Measurements from ENCODE around the gene CARD19.

The CARD19 gene, protein sequence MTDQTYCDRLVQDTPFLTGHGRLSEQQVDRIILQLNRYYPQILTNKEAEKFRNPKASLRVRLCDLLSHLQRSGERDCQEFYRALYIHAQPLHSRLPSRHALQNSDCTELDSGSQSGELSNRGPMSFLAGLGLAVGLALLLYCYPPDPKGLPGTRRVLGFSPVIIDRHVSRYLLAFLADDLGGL

GRCh38 chr9:93096131-93096802 is at the start of gene CARD19:
TSS of gene CARD19 (plus strand) at chr9:93096217. CDS start at chr9:93096346, 129 bp downstream.
- in situ Hi-C loops (cut with MboI; ENCODE audit: low sequenced_read_pairs): no loop called here
- Histone ChIP-seq H3K27me3 (ENCODE audit: low read depth) (no peaks in the 10 kb centered on the region), H3K36me3 (replicated peaks) (no peaks in the 10 kb centered on the region; the same call in 1 of the 2 replicates), H3K9me3 (no peaks in the 10 kb centered on the region), H3K4me1 (peaks cover 11% of the 10 kb centered on the region), H3K4me3 (peak within 1 kb of the TSS; percentile 65)
- peak in 1 of 2 experiments; percentile 57 for DNase-seq (ENCODE audit: low spot score in 2 of 2)

DNA sequence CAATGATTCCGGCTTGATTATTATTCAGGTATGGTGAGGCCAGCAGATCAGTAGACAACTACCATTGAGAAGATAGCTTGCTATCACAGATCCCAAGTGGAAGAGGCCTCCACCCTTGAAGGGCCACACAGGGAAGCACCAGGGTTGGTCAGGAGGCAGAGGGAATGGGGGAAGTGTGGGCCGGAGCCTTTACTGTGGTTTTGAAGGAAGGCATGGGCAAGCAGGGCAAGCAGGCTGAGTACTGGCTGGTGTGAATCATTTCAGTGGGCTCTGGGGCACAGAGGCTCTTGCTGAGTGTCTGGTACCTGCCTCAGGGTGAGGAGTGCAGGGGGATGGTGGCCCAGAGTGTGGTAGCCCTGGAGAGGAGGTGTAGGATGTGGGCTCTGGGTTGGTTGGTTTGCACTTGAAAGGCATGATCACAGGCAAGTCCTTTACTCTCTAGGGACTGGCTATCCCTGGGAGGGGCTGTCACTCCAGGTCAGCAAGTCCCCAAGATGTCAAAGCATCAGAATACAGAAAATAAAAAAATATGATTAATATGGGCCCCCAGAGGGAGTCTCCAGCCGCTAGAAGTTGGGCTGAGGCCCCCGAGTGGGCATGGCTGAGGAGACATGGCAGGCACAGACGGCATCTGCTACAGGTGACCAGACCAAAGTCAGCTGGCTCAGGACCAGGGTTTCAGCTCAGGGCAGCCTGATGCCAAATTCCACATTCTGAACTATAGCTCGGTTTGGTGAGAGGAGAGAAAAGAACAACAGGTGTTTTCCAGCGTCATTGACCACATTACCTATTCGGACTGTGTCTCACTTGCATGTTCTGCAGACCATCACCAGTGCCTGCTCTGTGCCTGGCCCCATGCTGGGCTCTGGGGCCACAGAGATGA is 47.2 kb upstream of the CARD19 start:
- Histone ChIP-seq H3K27me3 (ENCODE audit: low read depth) (no peaks in the 10 kb centered on the region), H3K9me3 (no peaks in the 10 kb centered on the region), H3K4me3 (no peak overlapping the region), H3K4me1 (no peaks in the 10 kb centered on the region), H3K36me3 (replicated peaks) (no peaks in the 10 kb centered on the region)
- no peak for DNase-seq (ENCODE audit: low spot score in 2 of 2)
- in situ Hi-C loops (cut with MboI; ENCODE audit: low sequenced_read_pairs): no loop called here

DNA sequence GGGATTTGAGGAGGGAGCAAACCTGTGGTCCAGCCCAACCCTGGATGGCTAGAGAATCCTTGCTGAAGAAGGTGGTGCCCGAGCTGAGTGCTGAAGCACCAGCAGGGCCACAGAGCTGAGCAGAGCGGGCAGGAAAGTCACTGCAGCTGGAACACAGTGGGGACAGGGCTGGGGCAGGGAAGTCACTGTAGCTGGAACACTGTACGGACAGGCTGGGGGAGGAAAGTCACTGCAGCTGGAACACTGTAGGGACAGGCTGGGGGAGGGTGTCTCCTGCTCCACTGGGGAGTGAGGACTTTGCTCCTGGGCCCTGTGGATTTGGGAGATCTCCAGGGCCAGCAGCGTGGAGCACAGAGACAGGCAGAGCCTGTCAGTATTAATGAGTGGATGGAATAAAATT is 46.5 kb upstream of the CARD19 start:
- in situ Hi-C loops (cut with MboI; ENCODE audit: low sequenced_read_pairs): no loop called here
- DNase-seq (ENCODE audit: low spot score in 2 of 2): no peak
- Histone ChIP-seq H3K27me3 (ENCODE audit: low read depth) (no peaks in the 10 kb centered on the region), H3K4me3 (no peak overlapping the region), H3K9me3 (no peaks in the 10 kb centered on the region), H3K36me3 (replicated peaks) (no peaks in the 10 kb centered on the region), H3K4me1 (no peaks in the 10 kb centered on the region)

- Histone ChIP-seq H3K27me3 (ENCODE audit: low read depth) (no peaks in the 10 kb centered on the region), H3K4me3 (no peak overlapping the region), H3K36me3 (replicated peaks) (no peaks in the 10 kb centered on the region), H3K4me1 (no peaks in the 10 kb centered on the region), H3K9me3 (no peaks in the 10 kb centered on the region)
- DNase-seq (ENCODE audit: low spot score in 2 of 2): no peak
- in situ Hi-C loops (cut with MboI; ENCODE audit: low sequenced_read_pairs): no loop called here
Measured at GRCh38 chr9:93050231-93050630, 45.8 kb upstream of the CARD19 start.

DNA sequence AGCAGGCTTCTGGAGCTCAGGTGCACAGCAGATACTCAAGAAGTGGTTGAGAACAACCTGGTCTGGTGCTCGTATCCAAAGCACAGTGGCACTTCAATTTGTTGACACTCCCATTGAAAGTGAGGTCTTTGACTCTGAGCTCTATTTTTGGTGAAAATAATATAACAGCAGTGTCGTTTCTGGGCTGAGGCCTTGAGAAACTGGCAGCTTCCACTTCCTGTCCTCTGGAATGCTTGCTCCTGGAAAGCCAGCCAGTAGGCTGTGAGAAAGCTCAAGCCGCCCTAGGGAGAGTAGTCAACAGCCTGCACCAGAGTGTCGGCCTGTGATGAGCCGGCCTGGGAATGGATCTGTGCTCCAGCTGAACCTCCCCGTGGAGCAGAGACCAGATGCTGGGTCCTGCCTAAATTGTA is 44.3 kb upstream of the CARD19 start:
- in situ Hi-C loops (cut with MboI; ENCODE audit: low sequenced_read_pairs): no loop called here
- no peaks in the 10 kb centered on the region for H3K36me3 ChIP-seq (replicated peaks)
- H3K4me1 ChIP-seq: no peaks in the 10 kb centered on the region
- no peaks in the 10 kb centered on the region for H3K9me3 ChIP-seq
- H3K27me3 ChIP-seq (ENCODE audit: low read depth): no peaks in the 10 kb centered on the region
- no peak overlapping the region for H3K4me3 ChIP-seq
- no peak for DNase-seq (ENCODE audit: low spot score in 2 of 2)

DNA sequence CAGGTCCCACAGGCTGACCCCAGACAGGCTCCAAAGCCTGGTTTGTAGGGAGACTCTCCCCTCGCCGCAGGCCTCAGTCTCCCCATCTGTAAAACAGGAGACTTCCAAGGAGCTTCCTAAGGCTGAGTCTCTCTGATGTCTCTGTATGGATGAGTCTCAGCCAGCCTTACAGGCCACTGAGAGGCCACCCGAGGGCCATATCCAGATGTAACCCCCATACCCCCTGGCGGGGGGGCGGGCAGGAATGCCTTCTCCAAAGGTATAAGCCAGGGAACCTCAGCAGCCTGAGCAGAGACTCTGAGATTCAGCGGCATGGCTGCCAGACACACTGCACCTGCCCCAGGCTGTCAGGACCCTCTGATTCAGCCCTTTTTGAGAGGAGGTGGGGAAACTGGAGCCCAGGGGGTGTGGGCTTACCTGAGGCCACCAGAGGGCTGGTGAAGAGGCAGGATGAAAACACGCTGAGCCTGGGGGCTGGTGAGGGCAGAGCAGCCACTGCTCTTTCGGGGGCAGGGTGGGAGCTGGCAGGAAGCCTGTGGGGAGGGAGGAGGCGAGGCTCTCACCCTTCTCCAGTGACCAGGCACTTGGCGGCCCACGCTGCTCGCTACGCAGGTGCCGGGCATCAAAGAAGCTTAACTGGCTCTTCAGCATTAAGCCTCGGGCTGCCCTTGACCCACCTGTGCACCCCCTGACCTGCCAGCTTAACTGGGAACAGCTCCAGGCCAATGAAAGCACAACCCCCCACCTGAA is 43.1 kb upstream of the CARD19 start:
- no peaks in the 10 kb centered on the region for H3K9me3 ChIP-seq
- DNase-seq (ENCODE audit: low spot score in 2 of 2): no peak
- no peak overlapping the region for H3K4me3 ChIP-seq
- no peaks in the 10 kb centered on the region for H3K36me3 ChIP-seq (replicated peaks)
- H3K4me1 ChIP-seq: no peaks in the 10 kb centered on the region
- in situ Hi-C loops (cut with MboI; ENCODE audit: low sequenced_read_pairs): no loop called here
- H3K27me3 ChIP-seq (ENCODE audit: low read depth): no peaks in the 10 kb centered on the region

GRCh38 chr9:93053781-93054331 is 42.2 kb upstream of the CARD19 start:
- no peaks in the 10 kb centered on the region for H3K27me3 ChIP-seq (ENCODE audit: low read depth)
- H3K36me3 ChIP-seq (replicated peaks): no peaks in the 10 kb centered on the region
- H3K4me1 ChIP-seq: no peaks in the 10 kb centered on the region; the same call in 1 of the 2 replicates
- in situ Hi-C loops (cut with MboI; ENCODE audit: low sequenced_read_pairs): no loop called here
- H3K9me3 ChIP-seq: no peaks in the 10 kb centered on the region
- DNase-seq (ENCODE audit: low spot score in 2 of 2): no peak
- no peak overlapping the region for H3K4me3 ChIP-seq

GRCh38 chr9:93054758-93055704 is 41.0 kb upstream of the CARD19 start:
- Histone ChIP-seq H3K4me3 (no peak overlapping the region), H3K27me3 (ENCODE audit: low read depth) (no peaks in the 10 kb centered on the region), H3K36me3 (replicated peaks) (no peaks in the 10 kb centered on the region), H3K9me3 (no peaks in the 10 kb centered on the region), H3K4me1 (peaks cover 9% of the 10 kb centered on the region)
- in situ Hi-C loops (cut with MboI; ENCODE audit: low sequenced_read_pairs): no loop called here
- no peak for DNase-seq (ENCODE audit: low spot score in 2 of 2)

DNA sequence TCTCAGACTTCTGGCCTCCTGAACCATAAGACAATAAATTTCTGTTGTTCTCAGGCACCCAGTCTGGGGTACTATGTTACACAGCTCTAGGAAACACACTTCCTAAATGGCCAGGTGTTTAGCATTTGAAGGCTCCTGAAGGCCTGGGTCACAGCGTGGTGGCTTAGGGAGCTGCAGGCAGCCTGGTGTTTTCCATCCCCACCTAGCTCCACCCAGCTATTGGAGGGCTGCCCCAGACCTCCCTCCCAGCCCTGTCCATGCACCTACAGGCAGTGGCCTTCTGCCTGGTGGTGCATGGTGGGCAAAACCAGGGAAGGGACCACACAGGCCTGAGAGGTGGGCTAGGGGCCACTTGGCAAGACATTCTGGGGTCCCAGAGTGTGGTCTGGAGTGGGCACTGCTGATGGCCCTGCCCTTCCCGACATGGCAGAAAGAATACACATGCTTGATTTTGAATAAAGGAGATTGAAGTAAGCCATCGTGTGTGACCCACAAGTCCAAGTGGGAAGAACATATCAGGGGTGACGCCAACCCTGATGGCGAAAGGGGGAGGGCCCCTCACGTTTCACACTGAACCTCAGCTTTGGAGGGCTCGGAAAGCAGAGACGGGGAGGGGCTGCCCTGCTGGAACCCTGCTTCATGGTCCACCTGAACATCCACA is 38.8 kb upstream of the CARD19 start:
- in situ Hi-C loops (cut with MboI; ENCODE audit: low sequenced_read_pairs): no loop called here
- H3K9me3 ChIP-seq: no peaks in the 10 kb centered on the region
- H3K4me1 ChIP-seq: peaks cover 10% of the 10 kb centered on the region
- no peaks in the 10 kb centered on the region for H3K27me3 ChIP-seq (ENCODE audit: low read depth)
- H3K36me3 ChIP-seq (replicated peaks): no peaks in the 10 kb centered on the region
- no peak overlapping the region for H3K4me3 ChIP-seq
- no peak for DNase-seq (ENCODE audit: low spot score in 2 of 2)

GRCh38 chr9:93057703-93058354 is 38.2 kb upstream of the CARD19 start:
- in situ Hi-C loops (cut with MboI; ENCODE audit: low sequenced_read_pairs): no loop called here
- Histone ChIP-seq H3K36me3 (replicated peaks) (no peaks in the 10 kb centered on the region), H3K9me3 (no peaks in the 10 kb centered on the region), H3K4me3 (peak overlapping the region; percentile 41; the same call in 1 of the 2 replicates), H3K27me3 (ENCODE audit: low read depth) (no peaks in the 10 kb centered on the region), H3K4me1 (peaks cover 10% of the 10 kb centered on the region)
- no peak for DNase-seq (ENCODE audit: low spot score in 2 of 2)

DNA sequence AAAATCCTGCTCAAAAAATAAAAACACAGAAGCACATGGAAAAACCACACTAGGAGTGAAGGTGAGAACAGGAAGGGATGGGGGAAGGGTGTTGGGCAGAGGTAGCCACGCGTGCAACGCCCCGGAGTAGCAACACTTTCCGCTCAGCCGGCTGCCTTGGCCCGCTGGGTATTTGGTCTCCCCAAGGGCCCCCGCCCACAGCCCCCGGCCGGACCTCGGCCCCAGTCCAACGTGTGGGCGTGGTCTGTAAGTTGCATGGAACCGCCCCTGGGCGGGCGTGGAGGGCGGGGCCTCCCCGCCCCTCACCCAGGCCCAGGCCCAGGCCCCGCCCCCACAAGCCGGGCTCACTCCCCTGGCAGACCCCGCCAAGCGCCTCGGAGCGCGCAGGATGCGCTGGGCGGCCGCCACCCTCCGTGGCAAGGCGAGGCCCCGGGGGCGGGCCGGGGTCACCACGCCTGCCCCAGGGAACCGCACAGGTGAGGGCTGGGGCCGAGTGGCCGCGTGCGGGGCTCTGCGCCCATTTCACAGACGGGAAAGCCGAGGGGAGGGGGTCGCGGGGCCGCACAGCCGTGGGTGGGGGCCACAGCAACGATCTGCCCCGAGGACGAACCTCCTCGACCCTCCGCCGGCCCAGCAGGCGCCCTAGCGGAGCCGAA is 37.5 kb upstream of the CARD19 start, which contains the start of gene SUSD3:
TSS of gene SUSD3 (plus strand) at position 347 of the 656 bp plus-strand sequence. CDS start at position 389, 42 bp downstream.
- in situ Hi-C loops (cut with MboI; ENCODE audit: low sequenced_read_pairs): no loop called here
- Histone ChIP-seq H3K36me3 (replicated peaks) (no peaks in the 10 kb centered on the region), H3K9me3 (no peaks in the 10 kb centered on the region), H3K27me3 (ENCODE audit: low read depth) (no peaks in the 10 kb centered on the region), H3K4me1 (peaks cover 10% of the 10 kb centered on the region), H3K4me3 (peak within 1 kb of the TSS; percentile 41)
- DNase-seq (ENCODE audit: low spot score in 2 of 2): peak; percentile 51 to 89
